Superior temporal gyrus (tissue), 1 donor: ENCODE data around the gene CHKB.

Experiments
- DNase-seq: peaks from one replicate; pipeline ENCODE4 v3.0.0-alpha.2; 2016; ENCODE audit errors: extremely low spot score

CHKB gene

GRCh38 chr22:50600538-50600937 is 17.9 kb upstream of the CHKB start, which contains the start of gene MAPK8IP2:
MAPK8IP2 (plus strand) TSS chr22:50600793; CDS start chr22:50600819, 26 bp downstream.
- DNase-seq, result no peak

- DNase-seq, result no peak
These were observed 17.3 kb upstream of the CHKB start for GRCh38 chr22:50599816-50600455.

GRCh38 chr22:50597097-50597496 is 14.4 kb upstream of the CHKB start:
- no peak for DNase-seq

- DNase-seq, result no peak
These were observed 12.5 kb upstream of the CHKB start for GRCh38 chr22:50595189-50595588.

- DNase-seq, result no peak
These were observed 4.8 kb upstream of the CHKB start for GRCh38 chr22:50587407-50587806.

- DNase-seq, result no peak
These were observed 3.8 kb upstream of the CHKB start for GRCh38 chr22:50586416-50586815.

GRCh38 chr22:50585781-50586180 is 3.1 kb upstream of the CHKB start:
- DNase-seq, result no peak

GRCh38 chr22:50585238-50585637 is 2.6 kb upstream of the CHKB start:
- DNase-seq, result no peak

- no peak for DNase-seq
These were observed 1.8 kb upstream of the CHKB start for GRCh38 chr22:50584106-50585096.

- no peak for DNase-seq
These were observed 729 bp upstream of the CHKB start for GRCh38 chr22:50583294-50583861.

GRCh38 chr22:50581950-50582492 is 628 bp downstream of the CHKB start:
- no peak for DNase-seq

- no peak for DNase-seq
These were observed 1.4 kb downstream of the CHKB start for GRCh38 chr22:50581031-50581949.

GRCh38 chr22:50579752-50580151 is 2.9 kb downstream of the CHKB start:
- DNase-seq, result no peak

- no peak for DNase-seq
These were observed 3.8 kb downstream of the CHKB start for GRCh38 chr22:50578776-50579310.

- no peak for DNase-seq
These were observed 4.5 kb downstream of the CHKB start, which contains the start of gene CPT1B for GRCh38 chr22:50577987-50578775. CPT1B (minus strand) TSS chr22:50578427; CDS start chr22:50577915, 512 bp downstream.

GRCh38 chr22:50577697-50577986 is 5.0 kb downstream of the CHKB start:
- no peak for DNase-seq

- no peak for DNase-seq
These were observed 5.6 kb downstream of the CHKB start for GRCh38 chr22:50576806-50577696.

GRCh38 chr22:50576070-50576469 is 6.6 kb downstream of the CHKB start:
- DNase-seq, result no peak

- DNase-seq, result no peak
These were observed 7.2 kb downstream of the CHKB start for GRCh38 chr22:50575426-50575941.
